RPMI8226 (cell line): Measurements from ENCODE around the gene MTX3.

ENCODE experiments used
- DNase-seq: peaks from one replicate; pipeline ENCODE4 v3.0.0-alpha.2; 2015

Gene MTX3

DNA sequence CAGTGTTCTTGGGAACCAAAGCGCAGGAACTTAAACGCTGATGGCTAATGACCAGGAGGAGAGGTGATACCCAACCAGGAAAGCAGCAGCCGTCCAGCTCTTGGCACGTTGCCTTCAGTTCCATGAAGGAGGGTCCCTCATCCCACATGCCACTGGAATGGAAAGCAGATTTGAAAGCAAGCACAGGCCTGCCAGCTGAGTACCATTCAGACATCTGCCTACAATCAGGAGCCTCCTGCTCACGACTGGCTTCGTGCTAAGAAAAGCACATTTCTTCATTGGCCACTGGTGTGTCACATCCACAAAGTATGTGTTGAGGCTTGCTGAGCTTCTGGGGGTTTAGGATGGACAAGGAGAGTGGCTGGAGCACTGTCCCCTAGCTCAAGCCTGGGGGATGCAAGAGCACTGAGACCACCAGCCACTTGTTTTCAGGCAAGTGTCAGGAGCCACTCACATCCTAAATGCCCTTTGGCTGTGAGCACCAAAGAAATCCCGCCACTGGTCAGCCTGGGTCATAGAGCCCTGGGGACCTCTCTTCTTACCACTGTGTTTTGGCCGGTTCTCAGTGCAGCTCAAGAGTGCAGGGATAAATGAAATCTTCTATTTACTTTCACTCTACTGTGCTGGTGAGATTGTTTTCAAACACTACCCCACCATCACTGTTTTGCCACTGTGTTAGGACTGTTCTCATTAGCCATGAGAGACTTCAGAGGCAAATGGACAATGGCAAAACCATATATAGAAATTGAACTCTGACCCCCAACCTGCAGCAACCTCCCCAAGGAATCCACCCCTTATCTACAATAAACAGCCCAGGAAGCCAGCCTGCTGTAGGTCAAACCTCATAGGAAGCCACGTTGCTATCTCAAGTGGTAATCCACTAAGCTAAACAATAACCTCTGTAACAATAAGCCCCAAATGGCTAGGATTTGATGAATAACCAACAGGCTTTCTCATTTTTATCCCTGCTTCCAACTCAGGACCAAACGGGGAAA, 58.3 kb downstream of the MTX3 start:
- no peak for DNase-seq

DNA sequence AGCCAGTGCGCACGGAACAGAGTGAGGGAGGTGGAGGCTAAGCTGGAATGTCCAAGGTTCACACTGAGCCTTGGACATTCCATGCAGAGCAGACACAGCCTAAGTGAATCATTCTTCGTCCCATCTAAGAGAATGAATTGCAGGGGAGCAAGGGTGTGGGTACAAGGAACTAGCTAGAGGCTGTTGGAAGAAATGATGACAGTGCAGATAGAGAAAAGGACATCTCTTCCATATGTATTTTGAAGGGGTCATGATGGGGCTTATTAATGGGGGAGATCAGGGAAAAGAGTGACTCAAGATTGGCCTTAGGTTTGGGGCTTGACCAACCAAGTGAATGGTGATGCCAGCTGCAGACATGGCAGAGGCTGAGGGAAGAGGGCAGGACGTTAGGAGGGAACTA, 59.2 kb downstream of the MTX3 start:
- DNase-seq = no peak

DNA sequence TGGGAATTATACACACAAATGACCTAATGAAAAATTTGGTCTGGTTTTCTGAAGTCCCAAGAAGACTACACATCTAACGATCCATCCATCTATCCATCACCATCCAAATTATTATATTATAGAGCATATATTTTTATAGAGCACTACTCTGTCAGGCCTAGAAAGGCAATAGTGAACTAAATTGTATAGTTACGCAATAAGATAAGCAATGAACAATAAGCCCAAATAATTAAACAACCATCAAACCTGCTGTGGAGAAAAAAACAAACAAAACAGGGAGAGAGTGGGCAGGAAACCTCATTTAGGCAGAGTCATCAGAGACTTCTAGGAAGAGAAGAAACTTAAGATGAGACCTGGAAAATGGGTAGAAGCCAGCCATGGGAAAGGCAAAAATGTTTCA, 59.7 kb downstream of the MTX3 start:
- no peak for DNase-seq

DNA sequence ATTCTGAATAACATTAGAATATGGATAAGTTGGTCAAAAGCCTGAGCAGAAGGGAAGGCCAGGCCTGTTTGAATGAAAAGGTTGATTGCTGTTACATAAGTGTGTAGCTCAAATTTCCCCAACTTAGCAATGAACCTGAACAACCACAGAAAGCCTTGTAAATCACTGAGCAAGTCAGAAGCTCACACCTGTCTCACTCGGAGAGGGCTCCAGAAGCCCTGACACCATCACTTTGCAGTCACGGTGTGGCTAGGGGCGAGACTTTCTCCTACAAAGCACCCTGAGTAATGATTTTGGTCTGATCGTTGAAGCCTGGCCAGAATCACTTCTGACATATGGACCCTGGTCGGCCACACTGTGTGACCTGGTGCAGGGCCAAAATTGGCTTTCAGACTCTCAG, 62.0 kb downstream of the MTX3 start:
- DNase-seq = peak; percentile 81
